GM10266 (cell line): ENCODE measurements around the gene CACNA1F.

ENCODE experiments used
- DNase-seq: peaks from one replicate; pipeline ENCODE4 v3.0.0; 2012; ENCODE audit errors: extremely low spot score
- TF ChIP-seq, protein P1 (sequence below): IDR thresholded peaks from 2 replicates; pipeline ENCODE4 v1.5.1; 2012; ENCODE audit warnings: mild to moderate bottlenecking, low read depth; ENCODE audit not compliant: control insufficient read depth, insufficient read depth; ENCODE audit errors: missing control alignments

Gene CACNA1F

DNA sequence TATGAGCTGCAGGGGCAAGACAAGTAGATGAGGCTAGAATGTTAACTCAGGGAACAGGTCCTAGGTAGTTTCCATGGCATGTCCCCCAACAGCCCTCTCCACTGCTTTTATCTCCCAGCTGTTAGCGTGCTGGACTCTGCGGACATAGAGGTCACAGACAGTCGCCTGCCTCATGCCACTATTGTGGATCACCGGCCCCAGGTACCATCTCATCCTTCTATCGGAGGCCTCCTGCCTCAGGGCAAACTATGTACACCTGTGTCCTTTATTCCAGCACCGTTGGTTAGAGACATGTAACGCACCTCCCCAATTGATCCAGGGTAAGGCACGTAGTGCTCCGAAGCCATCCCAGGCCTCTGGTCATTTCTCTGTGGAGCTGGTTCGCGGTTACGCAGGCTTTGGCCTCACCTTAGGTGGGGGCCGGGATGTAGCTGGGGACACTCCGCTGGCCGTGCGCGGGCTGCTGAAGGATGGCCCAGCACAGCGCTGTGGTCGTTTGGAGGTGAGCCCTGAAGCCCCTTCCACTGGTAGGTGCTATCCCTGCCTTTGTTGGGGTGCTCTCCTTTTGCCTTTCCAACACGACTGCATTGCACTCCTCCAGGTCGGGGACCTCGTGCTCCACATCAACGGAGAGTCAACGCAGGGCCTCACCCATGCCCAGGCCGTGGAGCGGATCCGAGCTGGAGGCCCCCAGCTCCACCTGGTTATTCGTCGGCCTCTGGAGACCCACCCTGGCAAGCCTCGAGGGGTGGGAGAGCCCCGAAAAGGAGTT, 68.4 kb downstream of the CACNA1F start:
- DNase-seq, result peak; percentile 9
- TF ChIP-seq, protein P1, sequence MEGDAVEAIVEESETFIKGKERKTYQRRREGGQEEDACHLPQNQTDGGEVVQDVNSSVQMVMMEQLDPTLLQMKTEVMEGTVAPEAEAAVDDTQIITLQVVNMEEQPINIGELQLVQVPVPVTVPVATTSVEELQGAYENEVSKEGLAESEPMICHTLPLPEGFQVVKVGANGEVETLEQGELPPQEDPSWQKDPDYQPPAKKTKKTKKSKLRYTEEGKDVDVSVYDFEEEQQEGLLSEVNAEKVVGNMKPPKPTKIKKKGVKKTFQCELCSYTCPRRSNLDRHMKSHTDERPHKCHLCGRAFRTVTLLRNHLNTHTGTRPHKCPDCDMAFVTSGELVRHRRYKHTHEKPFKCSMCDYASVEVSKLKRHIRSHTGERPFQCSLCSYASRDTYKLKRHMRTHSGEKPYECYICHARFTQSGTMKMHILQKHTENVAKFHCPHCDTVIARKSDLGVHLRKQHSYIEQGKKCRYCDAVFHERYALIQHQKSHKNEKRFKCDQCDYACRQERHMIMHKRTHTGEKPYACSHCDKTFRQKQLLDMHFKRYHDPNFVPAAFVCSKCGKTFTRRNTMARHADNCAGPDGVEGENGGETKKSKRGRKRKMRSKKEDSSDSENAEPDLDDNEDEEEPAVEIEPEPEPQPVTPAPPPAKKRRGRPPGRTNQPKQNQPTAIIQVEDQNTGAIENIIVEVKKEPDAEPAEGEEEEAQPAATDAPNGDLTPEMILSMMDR, result no peak

DNA sequence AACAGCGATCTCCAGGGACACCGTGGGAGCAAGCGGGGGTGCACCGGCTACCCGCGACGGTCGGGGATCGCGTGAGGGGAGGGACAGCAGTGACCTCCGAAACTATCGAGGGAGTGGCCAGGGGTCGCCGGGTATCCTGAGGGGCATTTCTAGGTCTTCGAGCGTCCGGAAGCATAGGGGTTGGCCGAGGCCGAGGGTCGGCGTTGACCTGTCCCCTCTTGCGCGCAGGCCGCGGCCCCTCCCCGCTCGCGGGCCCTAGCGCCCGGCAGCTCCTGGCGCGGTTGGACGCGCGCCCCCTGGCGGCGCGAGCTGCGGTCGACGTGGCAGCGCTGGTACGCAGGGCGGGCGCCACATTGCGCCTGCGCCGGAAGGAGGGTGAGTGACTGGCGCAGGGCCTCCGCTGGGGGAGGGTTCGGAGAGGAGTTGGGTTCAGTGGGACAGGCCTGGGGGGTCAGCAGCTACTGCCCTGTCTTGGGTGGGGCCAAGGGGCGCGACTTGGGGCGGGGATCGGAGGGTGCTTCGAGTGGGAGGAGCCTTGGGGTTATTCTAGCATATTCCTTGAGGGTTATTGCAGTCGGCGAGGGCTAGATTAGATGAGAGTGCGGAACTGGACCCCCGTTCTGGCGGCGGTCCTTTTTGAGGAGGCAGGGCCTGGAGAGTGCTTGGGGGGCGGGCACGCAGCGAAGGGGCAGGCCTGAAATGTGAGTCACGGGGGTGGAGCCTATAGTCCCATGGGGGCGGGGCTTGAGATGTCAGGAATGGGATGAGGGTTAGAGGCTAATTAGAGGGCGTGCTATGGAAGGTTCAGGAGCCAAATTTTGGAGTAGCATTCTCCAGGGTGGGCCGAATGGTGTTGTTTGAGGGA, 69.4 kb downstream of the CACNA1F start:
- peak; percentile 86 for DNase-seq
- TF ChIP-seq, protein P1, result peak; percentile 82

DNA sequence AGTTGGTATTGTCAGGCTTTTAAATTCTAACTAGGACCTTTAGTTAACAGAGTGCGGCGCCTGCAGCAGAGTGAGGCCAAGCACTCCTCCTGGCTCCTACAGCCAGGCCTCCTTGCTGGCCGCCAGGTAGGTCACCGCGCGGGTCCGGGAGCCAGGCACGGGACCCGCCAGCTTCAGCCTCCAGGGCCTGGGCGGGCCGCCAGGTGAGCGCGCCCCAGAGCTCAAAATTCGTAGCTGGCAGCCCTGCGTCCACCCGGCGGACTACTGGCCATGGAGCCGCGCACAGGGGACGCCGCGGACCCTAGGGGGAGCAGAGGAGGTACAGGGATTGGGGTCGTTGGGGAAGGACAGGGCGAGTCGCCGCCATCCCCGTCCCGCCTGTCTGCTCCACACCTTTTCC, 70.5 kb downstream of the CACNA1F start, which contains the start of gene MAGIX:
MAGIX (plus strand) TSS at position 139 of the 400 bp plus-strand sequence; CDS start at position 271, 132 bp downstream.
- no peak for DNase-seq
- TF ChIP-seq, protein P1, result no peak

DNA sequence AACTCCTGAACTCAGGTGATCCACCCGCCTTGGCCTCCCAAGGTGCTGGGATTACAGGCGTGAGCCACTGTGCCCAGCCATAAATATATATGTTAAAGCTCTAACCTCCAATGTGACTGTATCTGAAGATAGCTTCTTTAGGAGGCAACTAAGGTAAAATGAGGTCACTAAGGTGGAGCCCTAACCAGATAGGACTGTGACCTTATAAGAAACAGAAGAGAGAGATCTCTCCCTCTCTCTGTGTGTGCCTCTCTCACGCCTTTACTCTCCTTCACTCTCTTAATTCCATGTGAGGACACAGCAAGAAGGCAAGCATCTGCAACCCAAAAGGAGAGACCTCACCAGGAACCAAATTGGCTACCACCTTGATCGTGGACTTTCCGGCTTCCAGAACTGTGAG, 71.5 kb downstream of the CACNA1F start:
- TF ChIP-seq, protein P1, result no peak
- no peak for DNase-seq

DNA sequence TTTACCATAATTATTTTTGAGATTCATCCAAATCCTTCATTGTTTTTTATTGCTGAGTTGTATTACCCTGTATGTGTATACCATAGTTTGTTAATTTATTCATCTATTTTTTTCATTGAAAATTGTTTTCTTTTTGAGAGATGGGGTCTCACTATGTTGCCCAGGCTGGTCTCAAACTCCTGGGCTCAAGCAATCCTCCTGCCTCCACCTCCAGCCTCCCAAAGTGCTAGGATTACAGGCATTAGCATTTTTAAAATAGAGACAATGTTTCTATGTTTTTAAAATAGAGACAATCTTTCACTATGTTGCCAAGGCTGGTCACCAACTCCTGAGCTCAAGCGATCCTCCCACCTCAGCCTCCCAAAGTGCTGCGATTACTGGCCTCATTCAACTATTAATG, 72.2 kb downstream of the CACNA1F start:
- TF ChIP-seq, protein P1, result no peak

DNA sequence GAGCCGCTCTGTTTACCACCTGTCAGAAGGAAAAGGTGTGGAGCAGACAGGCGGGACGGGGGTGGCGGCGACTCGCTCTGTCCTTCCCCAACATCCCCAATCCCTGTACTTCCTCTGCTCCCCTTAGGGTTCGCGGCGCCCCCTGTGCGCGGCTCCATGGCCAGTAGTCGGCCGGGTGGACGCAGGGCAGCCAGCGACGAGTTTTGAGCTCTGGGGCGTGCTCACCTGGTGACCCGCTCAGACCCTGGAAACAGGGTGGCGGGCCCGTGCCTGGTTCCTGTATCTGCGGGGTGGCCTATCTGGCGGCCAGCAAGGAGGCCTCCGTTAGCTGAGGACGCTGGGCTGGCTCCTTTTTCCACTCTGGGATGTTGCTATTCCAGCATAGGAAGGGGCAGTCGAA, 75.9 kb downstream of the CACNA1F start:
- TF ChIP-seq, protein P1, result no peak
- no peak for DNase-seq

More for the DNA sequence above, 72.2 kb downstream of the CACNA1F start:
- DNase-seq, result no peak
